Stimulated activated CD8-positive, alpha-beta memory T cell treated with anti-CD3 and anti-CD28 coated beads, Interleukin-15, amount 100 ng/mL, for 24 hours (primary cell): ENCODE data around the gene GASK1B.

ENCODE experiments used
- DNase-seq: peaks from one replicate; pipeline ENCODE4 v3.0.0-alpha.2; 2020; ENCODE audit warnings: low read depth

GASK1B gene

GRCh38 chr4:158139086-158139485 lies 33.7 kb downstream of the GASK1B start:
- no peak for DNase-seq

- DNase-seq, result no peak
Observed at GRCh38 chr4:158134222-158134621, 38.6 kb downstream of the GASK1B start.

- no peak for DNase-seq
Observed at GRCh38 chr4:158133551-158133950, 39.3 kb downstream of the GASK1B start.

GRCh38 chr4:158131027-158131426 lies 41.8 kb downstream of the GASK1B start:
- DNase-seq, result no peak

GRCh38 chr4:158130204-158130603 lies 42.6 kb downstream of the GASK1B start:
- no peak for DNase-seq

GRCh38 chr4:158129694-158130093 lies 43.1 kb downstream of the GASK1B start:
- DNase-seq, result no peak

- no peak for DNase-seq
Observed at GRCh38 chr4:158128540-158128939, 44.3 kb downstream of the GASK1B start.

- no peak for DNase-seq
Observed at GRCh38 chr4:158125310-158125709, 47.5 kb downstream of the GASK1B start.
